Thymus (tissue), 14 donors: Measurements from ENCODE around the gene BLVRB. TPM values are rescaled to one million over a fixed set of nuclear protein-coding genes. Genes with fewer than 3 reads are reported as not detected.

Source experiments
- DNase-seq, 9 donors: peaks; one replicate each; pipeline ENCODE4 v3.0.0-alpha.2; 2013; ENCODE audit warnings: low spot score in 9 of 9, low read depth in 6 of 9, missing footprints in 1 of 9
- H3K27ac ChIP-seq, 2 donors: one replicate each; pipeline ENCODE4 v1.5.1; 2013; ENCODE audit warnings: control low read depth in 1 of 2, low read depth in 1 of 2, low read length in 1 of 2, mild to moderate bottlenecking in 1 of 2, moderate library complexity in 1 of 2
- H3K27me3 ChIP-seq, 2 donors: one replicate each; pipeline ENCODE4 v1.5.1; 2013; ENCODE audit warnings: low read length in 1 of 2; ENCODE audit not compliant: control insufficient read depth in 2 of 2, insufficient read depth in 1 of 2
- H3K36me3 ChIP-seq, 2 donors: one replicate each; pipeline ENCODE4 v1.5.1; 2013; ENCODE audit warnings: low read length in 1 of 2, mild to moderate bottlenecking in 1 of 2, moderate library complexity in 1 of 2; ENCODE audit not compliant: control insufficient read depth in 2 of 2, insufficient read depth in 2 of 2
- H3K4me1 ChIP-seq, 2 donors: one replicate each; pipeline ENCODE4 v1.5.1; 2013; ENCODE audit warnings: low read length in 2 of 2; ENCODE audit not compliant: control insufficient read depth in 2 of 2, insufficient read depth in 2 of 2
- H3K4me3 ChIP-seq, 2 donors: one replicate each; pipeline ENCODE4 v1.5.1; 2013; ENCODE audit warnings: low read length in 2 of 2, control low read depth in 1 of 2, mild to moderate bottlenecking in 1 of 2
- H3K9me3 ChIP-seq, 2 donors: one replicate each; pipeline ENCODE4 v1.5.1; 2013; ENCODE audit warnings: low read length in 1 of 2, mild to moderate bottlenecking in 1 of 2; ENCODE audit not compliant: control insufficient read depth in 2 of 2, insufficient read depth in 1 of 2
- WGBS: extraction: QIAGEN DNeasy Blood & Tissue Kit; methylation state at CpG from one replicate; pipeline ENCODE4 v1.1.7; 2013; 5-methylcytosine and 5-hydroxymethylcytosine counted together
- long read RNA-seq, 10 donors: transcript quantifications; one replicate each; lab custom pipeline, GENCODE V29; 2026
- polyA plus RNA-seq: library from polyadenylated mRNA; stranded (reverse); fragments of 200-250 nt; gene quantifications from one replicate; pipeline ENCODE4 v1.2.3, GENCODE V29; 2013
- total RNA-seq: library from RNA; stranded (reverse); fragments of 120-200 nt; gene quantifications from one replicate; pipeline ENCODE4 v1.2.4, GENCODE V29; 2013
- donor health status: healthy.

Gene BLVRB
- total RNA-seq (49.9 TPM), polyA plus RNA-seq (88.8 TPM)
- long read RNA-seq, donor 1, partial matches to known transcripts, result 0 of 4 reads
- long read RNA-seq, donor 1, other reads (novel, unspliced or antisense), result 0 of 4 reads
- long read RNA-seq, donor 2, transcript BLVRB-201 (5 exons, 873 nt), result major isoform, 50 of 50 reads
- long read RNA-seq, donor 2, partial matches to known transcripts, result 0 of 50 reads
- long read RNA-seq, donor 2, other reads (novel, unspliced or antisense), result 0 of 50 reads
- long read RNA-seq, donor 3, transcript BLVRB-201 (5 exons, 873 nt), result major isoform, 60 of 71 reads
- long read RNA-seq, donor 3, partial matches to known transcripts, result 11 of 71 reads
- long read RNA-seq, donor 3, other reads (novel, unspliced or antisense), result 0 of 71 reads
- long read RNA-seq, donor 4, transcript BLVRB-201 (5 exons, 873 nt), result major isoform, 19 of 27 reads
- long read RNA-seq, donor 4, partial matches to known transcripts, result 6 of 27 reads
- long read RNA-seq, donor 4, other reads (novel, unspliced or antisense), result 0 of 27 reads
- long read RNA-seq, donor 5, transcript BLVRB-201 (5 exons, 873 nt), result major isoform, 50 of 76 reads
- long read RNA-seq, donor 5, partial matches to known transcripts, result 25 of 76 reads
- long read RNA-seq, donor 5, other reads (novel, unspliced or antisense), result 0 of 76 reads
- long read RNA-seq, donor 6, transcript BLVRB-201 (5 exons, 873 nt), result major isoform, 32 of 32 reads
- long read RNA-seq, donor 6, partial matches to known transcripts, result 0 of 32 reads
- long read RNA-seq, donor 6, other reads (novel, unspliced or antisense), result 0 of 32 reads
- long read RNA-seq, donor 7, transcript BLVRB-201 (5 exons, 873 nt), result major isoform, 20 of 31 reads
- long read RNA-seq, donor 7, partial matches to known transcripts, result 10 of 31 reads
- long read RNA-seq, donor 7, other reads (novel, unspliced or antisense), result 0 of 31 reads
- long read RNA-seq, donor 8, transcript BLVRB-201 (5 exons, 873 nt), result major isoform, 13 of 13 reads
- long read RNA-seq, donor 8, partial matches to known transcripts, result 0 of 13 reads
- long read RNA-seq, donor 8, other reads (novel, unspliced or antisense), result 0 of 13 reads
- long read RNA-seq, donor 9, transcript BLVRB-201 (5 exons, 873 nt), result major isoform, 20 of 20 reads
- long read RNA-seq, donor 9, partial matches to known transcripts, result 0 of 20 reads
- long read RNA-seq, donor 9, other reads (novel, unspliced or antisense), result 0 of 20 reads
- long read RNA-seq, donor 10, transcript BLVRB-201 (5 exons, 873 nt), result major isoform, 23 of 23 reads
- long read RNA-seq, donor 10, partial matches to known transcripts, result 0 of 23 reads
- long read RNA-seq, donor 10, other reads (novel, unspliced or antisense), result 0 of 23 reads

DNA sequence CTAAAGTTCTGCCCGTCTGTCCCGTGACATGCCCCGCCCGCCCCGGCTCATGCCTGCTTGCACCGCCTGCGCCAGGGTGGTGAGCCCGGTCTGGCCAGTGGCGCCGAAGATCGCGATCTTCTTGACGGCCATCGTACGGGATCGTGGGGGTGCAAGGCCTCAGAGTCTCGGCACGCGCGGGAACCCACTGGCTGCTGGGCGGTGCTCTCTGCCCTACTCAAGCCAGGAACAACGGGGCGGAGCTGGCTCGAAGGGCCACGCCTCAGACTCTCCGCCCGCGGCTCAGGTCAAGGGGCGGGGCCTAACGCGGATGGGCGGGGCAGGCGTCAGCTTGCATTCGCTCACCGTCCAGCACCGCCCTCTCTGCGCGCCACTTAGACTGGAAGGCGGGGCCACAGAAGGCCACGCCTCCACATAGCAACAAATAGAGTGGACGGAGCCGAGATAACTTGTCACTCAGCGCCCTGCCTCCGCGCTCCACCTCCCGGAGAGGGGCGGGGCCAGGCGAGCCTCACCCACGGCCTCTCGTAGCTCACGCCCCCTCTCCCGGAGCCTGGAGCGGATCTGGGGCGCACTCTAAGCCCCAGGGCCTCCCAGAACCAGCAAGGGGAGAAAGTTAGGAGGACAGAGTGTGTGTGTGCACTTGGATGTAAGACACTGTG lies at the start of gene BLVRB:
Gene BLVRB, minus strand, starts transcription at position 189 of the 662 bp plus-strand sequence. Its CDS starts 57 bp downstream, at position 132.
- Histone ChIP-seq H3K27ac (peak within 1 kb of the TSS; percentile 45 to 62), H3K36me3 (no peaks in the 10 kb centered on the region), H3K9me3 (peaks cover 0 to 7% of the 10 kb centered on the region in 2 donors), H3K4me3 (peak within 1 kb of the TSS; percentile 51 to 53), H3K4me1 (peaks cover 9 to 21% of the 10 kb centered on the region in 2 donors), H3K27me3 (peaks cover 28 to 56% of the 10 kb centered on the region in 2 donors)
- under 1% methylated on average over 54 of the region's 54 CpGs for WGBS
- DNase-seq, result peak; percentile 89 to 98 (median 94)

DNA sequence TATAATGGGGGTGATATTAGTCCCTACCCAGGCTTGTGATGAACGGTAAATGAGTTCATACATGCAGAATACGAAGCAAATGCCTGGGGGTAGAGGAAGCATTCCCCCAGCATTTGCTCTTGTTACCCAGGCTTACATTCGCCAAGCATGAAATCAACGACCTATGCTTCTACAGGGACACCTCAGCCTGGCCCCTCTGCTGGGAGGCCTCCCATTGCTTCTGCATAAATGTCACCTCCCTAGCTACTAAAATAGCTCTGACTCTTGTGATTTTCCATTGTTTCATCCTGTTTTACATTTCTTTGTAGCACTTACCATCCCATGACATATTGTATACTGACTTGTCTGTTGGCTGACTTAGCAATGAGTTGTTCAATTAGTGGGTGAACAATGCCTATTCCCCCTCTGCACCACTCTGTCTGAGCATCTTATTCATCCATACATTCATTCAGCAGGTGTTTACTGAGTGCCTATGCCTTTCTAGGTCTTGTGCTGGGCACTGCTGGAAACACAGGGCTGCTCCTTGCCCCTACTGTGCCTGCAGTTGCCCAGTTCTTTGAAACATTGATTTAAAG lies 48.3 kb upstream of the BLVRB start:
- no peaks in the 10 kb centered on the region for H3K4me1 ChIP-seq
- no peak overlapping the region for H3K27ac ChIP-seq
- WGBS, result 76% methylated on average over 4 of the region's 4 CpGs
- H3K9me3 ChIP-seq, result no peaks in the 10 kb centered on the region
- no peak overlapping the region for H3K4me3 ChIP-seq
- peaks cover 39 to 73% of the 10 kb centered on the region in 2 donors for H3K27me3 ChIP-seq
- no peak for DNase-seq
- H3K36me3 ChIP-seq, result no peaks in the 10 kb centered on the region

DNA sequence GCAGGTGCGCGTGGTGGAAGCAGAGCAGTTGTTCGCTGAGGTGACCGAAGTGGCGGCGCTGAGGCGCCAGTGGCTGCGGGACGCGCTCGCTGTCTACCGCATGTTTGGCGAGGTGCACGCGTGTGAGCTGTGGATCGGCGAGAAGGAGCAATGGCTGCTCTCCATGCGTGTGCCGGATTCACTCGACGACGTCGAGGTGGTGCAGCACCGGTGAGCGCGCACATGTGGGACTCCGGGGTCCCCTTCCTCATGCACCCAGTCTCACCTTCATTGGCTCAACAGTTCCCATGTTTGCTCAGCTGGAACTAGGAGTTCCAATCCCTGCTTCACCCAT lies 47.8 kb upstream of the BLVRB start:
- no peak overlapping the region for H3K4me3 ChIP-seq
- H3K27ac ChIP-seq, result no peak overlapping the region
- no peaks in the 10 kb centered on the region for H3K9me3 ChIP-seq
- WGBS, result 67% methylated on average over 27 of the region's 27 CpGs
- peaks cover 34 to 68% of the 10 kb centered on the region in 2 donors for H3K27me3 ChIP-seq
- H3K4me1 ChIP-seq, result no peaks in the 10 kb centered on the region
- no peaks in the 10 kb centered on the region for H3K36me3 ChIP-seq
- no peak for DNase-seq

DNA sequence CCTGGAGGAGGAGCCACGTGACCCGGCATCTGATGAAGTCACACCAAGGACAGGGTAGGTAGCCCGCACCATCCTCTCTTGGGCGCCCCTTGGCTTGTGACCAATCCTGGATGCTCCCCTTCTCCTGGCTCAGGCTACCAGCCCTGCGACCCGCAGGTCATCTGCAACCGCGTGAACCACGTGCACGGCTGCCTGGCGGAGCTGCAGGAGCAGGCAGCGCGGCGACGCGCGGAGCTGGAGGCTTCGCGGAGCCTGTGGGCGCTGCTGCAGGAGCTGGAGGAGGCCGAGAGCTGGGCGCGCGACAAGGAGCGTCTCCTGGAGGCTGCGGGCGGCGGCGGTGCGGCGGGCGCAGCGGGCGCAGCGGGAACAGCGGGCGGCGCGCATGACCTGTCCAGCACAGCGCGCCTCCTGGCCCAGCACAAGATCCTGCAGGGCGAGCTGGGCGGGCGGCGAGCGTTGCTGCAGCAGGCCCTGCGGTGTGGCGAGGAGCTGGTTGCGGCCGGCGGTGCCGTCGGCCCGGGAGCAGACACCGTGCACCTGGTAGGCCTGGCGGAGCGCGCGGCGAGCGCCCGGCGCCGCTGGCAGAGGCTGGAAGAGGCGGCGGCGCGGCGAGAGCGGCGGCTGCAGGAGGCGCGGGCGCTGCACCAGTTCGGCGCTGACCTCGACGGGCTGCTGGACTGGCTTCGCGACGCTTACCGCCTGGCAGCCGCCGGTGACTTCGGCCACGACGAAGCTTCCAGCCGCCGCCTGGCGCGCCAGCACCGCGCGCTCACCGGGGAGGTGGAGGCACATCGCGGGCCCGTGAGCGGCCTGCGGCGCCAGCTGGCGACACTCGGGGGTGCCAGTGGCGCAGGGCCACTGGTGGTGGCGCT lies 47.2 kb upstream of the BLVRB start:
- Histone ChIP-seq H3K9me3 (no peaks in the 10 kb centered on the region), H3K4me3 (no peak overlapping the region), H3K27me3 (peaks cover 33 to 63% of the 10 kb centered on the region in 2 donors), H3K27ac (no peak overlapping the region), H3K36me3 (no peaks in the 10 kb centered on the region), H3K4me1 (no peaks in the 10 kb centered on the region)
- WGBS, result 10% methylated on average over 105 of the region's 105 CpGs
- DNase-seq, result no peak

DNA sequence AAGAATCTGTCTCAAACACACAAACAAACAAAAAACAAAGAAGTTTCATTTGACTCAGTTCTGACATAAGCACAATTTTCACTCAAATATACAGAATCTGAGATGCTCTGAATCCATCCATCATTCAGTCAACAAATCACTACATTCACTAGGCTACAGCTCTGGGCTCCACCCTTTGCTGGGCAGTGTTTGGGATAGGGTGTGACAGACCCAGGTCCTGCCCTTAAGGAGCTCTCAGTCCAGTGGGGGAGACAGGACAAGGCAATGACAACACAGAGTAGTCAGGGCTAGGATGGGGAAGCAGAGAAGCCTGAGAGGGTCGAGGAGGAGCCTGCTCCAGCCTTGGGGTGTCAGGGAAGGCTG lies 46.5 kb upstream of the BLVRB start:
- no peaks in the 10 kb centered on the region for H3K9me3 ChIP-seq
- no peak overlapping the region for H3K4me3 ChIP-seq
- DNase-seq, result no peak
- H3K36me3 ChIP-seq, result no peaks in the 10 kb centered on the region
- H3K27me3 ChIP-seq, result peaks cover 33 to 60% of the 10 kb centered on the region in 2 donors
- 26% methylated on average over 1 of the region's 1 CpG for WGBS
- no peak overlapping the region for H3K27ac ChIP-seq
- H3K4me1 ChIP-seq, result no peaks in the 10 kb centered on the region

DNA sequence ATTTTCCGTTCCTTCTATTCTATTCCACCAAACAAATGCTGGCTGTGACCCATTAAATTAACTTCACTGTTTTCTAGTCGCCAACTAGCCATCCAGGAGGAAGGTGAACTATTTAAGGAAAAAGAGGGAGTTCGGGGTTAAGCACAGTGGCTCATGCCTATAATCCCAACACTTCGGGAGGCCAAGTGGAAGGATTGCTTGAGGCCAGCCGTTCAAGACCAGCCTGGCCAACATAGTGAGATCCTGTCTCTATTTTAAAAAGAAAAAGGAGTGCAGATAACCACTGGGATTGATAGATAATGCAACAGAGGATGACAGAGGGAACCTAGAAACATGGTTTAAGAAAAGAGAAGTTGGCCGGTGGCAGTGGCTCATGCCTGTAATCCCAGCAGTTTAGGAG lies 45.9 kb upstream of the BLVRB start:
- H3K27me3 ChIP-seq, result peaks cover 33 to 59% of the 10 kb centered on the region in 2 donors
- H3K36me3 ChIP-seq, result no peaks in the 10 kb centered on the region
- no peak overlapping the region for H3K27ac ChIP-seq
- no peak overlapping the region for H3K4me3 ChIP-seq
- H3K4me1 ChIP-seq, result no peaks in the 10 kb centered on the region
- WGBS, result 87% methylated on average over 6 of the region's 6 CpGs
- no peak for DNase-seq
- no peaks in the 10 kb centered on the region for H3K9me3 ChIP-seq

DNA sequence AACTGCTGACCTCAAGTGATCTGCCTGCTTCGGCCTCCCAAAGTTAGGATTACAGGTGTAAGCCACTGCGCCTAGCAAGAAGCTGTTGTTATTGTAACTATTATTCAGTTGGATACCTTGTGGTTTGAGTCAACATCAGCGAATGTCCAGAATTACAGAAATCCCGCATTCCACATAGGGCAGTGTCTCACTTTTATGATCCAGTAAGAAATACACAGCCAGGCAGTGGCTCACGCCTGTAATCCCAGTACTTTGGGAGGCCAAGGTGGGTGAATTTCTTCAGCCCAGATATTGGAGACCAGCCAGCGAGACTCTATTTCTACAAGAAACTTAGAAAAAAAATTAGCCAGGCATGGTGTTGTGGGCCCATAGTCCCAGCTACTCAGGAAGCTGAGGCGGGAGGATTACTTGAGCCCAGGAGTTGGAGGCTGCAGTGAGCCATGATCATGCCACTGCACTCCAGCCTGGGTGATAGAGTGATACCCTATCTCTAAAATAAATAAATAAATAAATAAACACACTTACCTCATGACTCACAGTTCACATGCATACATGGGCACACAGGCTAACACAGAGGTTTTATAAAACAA lies 45.1 kb upstream of the BLVRB start:
- WGBS, result 88% methylated on average over 7 of the region's 7 CpGs
- Histone ChIP-seq H3K27me3 (peaks cover 33 to 63% of the 10 kb centered on the region in 2 donors), H3K27ac (no peak overlapping the region), H3K4me3 (no peak overlapping the region), H3K4me1 (no peaks in the 10 kb centered on the region), H3K36me3 (no peaks in the 10 kb centered on the region), H3K9me3 (no peaks in the 10 kb centered on the region)
- no peak for DNase-seq
